IMR-90 (cell line): ENCODE data around the gene ARHGAP15. TPM values are rescaled to one million over a fixed set of nuclear protein-coding genes. Genes with fewer than 3 reads are reported as not detected.

Experiments
- ATAC-seq: fragments of 200-7000 bp; cut with Tn5 transposase; 2 replicates; pipeline ENCODE4 v1.9.1; 2020; ENCODE audit warnings: low read depth, mild to moderate bottlenecking, moderate library complexity
- BruUV-seq: library from RNA; stranded (reverse); fragments of 400-500 nt; replicated peaks from 2 replicates; lab custom pipeline; 2021; lab: Mats Ljungman, UMichigan
- CTCF ChIA-PET: fragments of 300-600 bp; formaldehyde crosslinking; extraction: SDS; loops from one replicate; lab custom pipeline; 2021; ENCODE audit warnings: antibody characterized with exemption; lab: Yijun Ruan, JAX
- POLR2A ChIA-PET: fragments of 300-600 bp; sonication (Branson Sonifier 250); formaldehyde crosslinking; loops from one replicate; lab custom pipeline; 2022; ENCODE audit warnings: antibody characterized with exemption; ENCODE audit not compliant: unreplicated experiment; lab: Charles Lee
- DNase-seq: peaks from one replicate; pipeline ENCODE4 v3.0.0; 2013
- H2AFZ ChIP-seq: replicated peaks from 2 replicates; pipeline ENCODE3; 2013; ENCODE audit warnings: low read length, mild to moderate bottlenecking; ENCODE audit not compliant: poor library complexity
- H2AK5ac ChIP-seq: 2 replicates; pipeline ENCODE4 v1.6.1; 2013; ENCODE audit warnings: low read depth, low read length, inconsistent platforms
- H2AK9ac ChIP-seq: replicated peaks from 2 replicates; pipeline ENCODE3; 2013; ENCODE audit warnings: mild to moderate bottlenecking, low read depth, low read length, moderate library complexity; ENCODE audit not compliant: poor library complexity
- H2BK120ac ChIP-seq: 2 replicates; pipeline ENCODE4 v1.6.1; 2013; ENCODE audit warnings: low read depth, low read length, inconsistent platforms
- H2BK15ac ChIP-seq: 3 replicates; pipeline ENCODE4 v1.6.1; 2013; ENCODE audit warnings: low read depth, low read length, inconsistent platforms
- H2BK20ac ChIP-seq: 2 replicates; pipeline ENCODE4 v1.6.1; 2013; ENCODE audit warnings: low read depth, mild to moderate bottlenecking, inconsistent platforms, low read length, moderate library complexity
- H2BK5ac ChIP-seq: 2 replicates; pipeline ENCODE4 v1.6.1; 2013; ENCODE audit warnings: mild to moderate bottlenecking, low read depth, low read length, inconsistent platforms; ENCODE audit not compliant: poor library complexity, severe bottlenecking
- H3K14ac ChIP-seq: replicated peaks from 2 replicates; pipeline ENCODE4 v1.6.1; 2013; ENCODE audit warnings: low read depth, low read length, inconsistent platforms
- H3K18ac ChIP-seq: 2 replicates; pipeline ENCODE4 v1.6.1; 2013; ENCODE audit warnings: low read depth, low read length, control low read depth
- H3K23ac ChIP-seq: 2 replicates; pipeline ENCODE4 v1.6.1; 2013; ENCODE audit warnings: low read depth, low read length, inconsistent platforms
- H3K27ac ChIP-seq: 2 replicates; pipeline ENCODE4 v1.5.1; 2013; ENCODE audit warnings: mild to moderate bottlenecking, control low read depth, low read length; ENCODE audit not compliant: insufficient read depth
- H3K27me3 ChIP-seq: 2 replicates; pipeline ENCODE4 v1.6.1; 2013; ENCODE audit warnings: low read length; ENCODE audit not compliant: control insufficient read depth, insufficient read depth
- H3K36me3 ChIP-seq: 2 replicates; pipeline ENCODE4 v1.6.1; 2013; ENCODE audit warnings: low read length, mixed read lengths; ENCODE audit not compliant: control insufficient read depth, insufficient read depth
- H3K4ac ChIP-seq: 2 replicates; pipeline ENCODE4 v1.6.1; 2013; ENCODE audit warnings: low read depth, low read length, inconsistent platforms
- H3K4me1 ChIP-seq: 2 replicates; pipeline ENCODE4 v1.6.1; 2013; ENCODE audit warnings: low read length, mixed read lengths; ENCODE audit not compliant: control insufficient read depth, insufficient read depth
- H3K4me2 ChIP-seq: 2 replicates; pipeline ENCODE4 v1.6.1; 2013; ENCODE audit warnings: low read depth, mild to moderate bottlenecking, control low read depth, low read length, moderate library complexity
- H3K4me3 ChIP-seq: 2 replicates; pipeline ENCODE4 v1.5.1; 2013; ENCODE audit warnings: low read depth, mild to moderate bottlenecking, control low read depth, low read length, moderate library complexity; ENCODE audit not compliant: insufficient read depth
- H3K56ac ChIP-seq: 2 replicates; pipeline ENCODE4 v1.6.1; 2013; ENCODE audit warnings: low read length, inconsistent platforms; ENCODE audit not compliant: insufficient read depth; ENCODE audit errors: extremely low read depth
- H3K79me1 ChIP-seq, 2 experiments: 2 replicates each; pipeline ENCODE4 v1.6.1; 2013; ENCODE audit warnings: low read length in 2 of 2, inconsistent platforms in 1 of 2, low read depth in 1 of 2
- H3K9ac ChIP-seq: 2 replicates; pipeline ENCODE4 v1.6.1; 2013; ENCODE audit warnings: low read depth, low read length, control low read depth
- H3K9me1 ChIP-seq: 2 replicates; pipeline ENCODE4 v1.6.1; 2013; ENCODE audit warnings: low read length, inconsistent platforms; ENCODE audit not compliant: insufficient read depth
- H3K9me3 ChIP-seq: 2 replicates; pipeline ENCODE4 v1.6.1; 2013; ENCODE audit warnings: low read length; ENCODE audit not compliant: control insufficient read depth, insufficient read depth
- H4K20me1 ChIP-seq: 2 replicates; pipeline ENCODE4 v1.6.1; 2013; ENCODE audit warnings: low read length, inconsistent platforms; ENCODE audit not compliant: insufficient read depth
- H4K5ac ChIP-seq: 2 replicates; pipeline ENCODE4 v1.6.1; 2013; ENCODE audit warnings: mild to moderate bottlenecking, low read depth, low read length, control low read depth
- H4K8ac ChIP-seq, 2 experiments: 2 replicates each; pipeline ENCODE4 v1.6.1; 2013; ENCODE audit warnings: low read depth in 2 of 2, low read length in 2 of 2, control low read depth in 1 of 2, inconsistent platforms in 1 of 2
- H4K91ac ChIP-seq: 2 replicates; pipeline ENCODE4 v1.6.1; 2013; ENCODE audit warnings: low read depth, low read length, inconsistent platforms; ENCODE audit not compliant: insufficient read depth
- CEBPB ChIP-seq: IDR thresholded peaks from 2 replicates; pipeline ENCODE4 v1.6.1; 2012; ENCODE audit warnings: low read depth, low read length, improper control_type of control experiment
- MAFK ChIP-seq: IDR thresholded peaks from 2 replicates; pipeline ENCODE4 v1.6.1; 2012; ENCODE audit warnings: low read depth, low read length, improper control_type of control experiment
- MAZ ChIP-seq: IDR thresholded peaks from 2 replicates; pipeline ENCODE4 v1.6.1; 2012; ENCODE audit warnings: low read depth, mild to moderate bottlenecking, low read length, improper control_type of control experiment, moderate library complexity, borderline replicate concordance
- MXI1 ChIP-seq: IDR thresholded peaks from 2 replicates; pipeline ENCODE4 v1.6.1; 2012; ENCODE audit warnings: low read depth, mild to moderate bottlenecking, low read length, moderate library complexity, borderline replicate concordance
- WGBS, 2 experiments: methylation state at CpG; one replicate each; pipeline versions ENCODE4 v1.1.5 to v1.1.7; 2013; ENCODE audit warnings: missing lambda C conversion rate in 2 of 2; ENCODE audit not compliant: insufficient read length in 1 of 2; ENCODE audit errors: extremely low coverage in 2 of 2; 5-methylcytosine and 5-hydroxymethylcytosine counted together
- dilution Hi-C: fragments of 300-500 bp; cut with HindIII; formaldehyde crosslinking; loops from one replicate; pipeline ENCODE4 v1.14.3; 2018; ENCODE audit warnings: low sequenced_read_pairs; ENCODE audit not compliant: unreplicated experiment
- in situ Hi-C: fragments of 300-500 bp; cut with MboI; formaldehyde crosslinking; loops from 3 replicates; pipeline ENCODE4 v1.14.3; 2019; ENCODE audit warnings: low sequenced_read_pairs, inconsistent platforms, mixed read lengths
- intact Hi-C: fragments of 100-400 bp; cut with micrococcal nuclease; formaldehyde crosslinking; loops from 2 replicates; pipeline ENCODE4 v1.10.0; 2022
- polyA plus RNA-seq, 3 experiments: library from polyadenylated mRNA; depleted of rRNA; stranded (reverse); fragments of >200 nt; gene quantifications; 2 replicates each; pipeline ENCODE4 v1.2.3, GENCODE V29; 2012; ENCODE audit warnings: low replicate concordance in 1 of 3
- total RNA-seq: library from RNA; depleted of rRNA; stranded (reverse); fragments of >200 nt; gene quantifications from 2 replicates; pipeline ENCODE4 v1.2.3, GENCODE V29; 2012
- TF ChIP-seq, protein P1 (sequence below): fragments of 150-350 bp; IDR thresholded peaks from 2 replicates; pipeline ENCODE4 v1.6.1; 2017; ENCODE audit warnings: mild to moderate bottlenecking, antibody characterized with exemption, low read length, low read depth
- TF ChIP-seq, protein P2 (sequence below): fragments of 150-350 bp; IDR thresholded peaks from 2 replicates; pipeline ENCODE4 v1.6.1; 2016; ENCODE audit warnings: low read depth, mild to moderate bottlenecking, low read length, moderate library complexity, borderline replicate concordance
- TF ChIP-seq, protein P3 (sequence below): conservative IDR thresholded peaks from 2 replicates; pipeline ENCODE4 v1.5.1; 2012; ENCODE audit warnings: mild to moderate bottlenecking, low read depth, low read length, improper control_type of control experiment

Gene ARHGAP15
- total and polyA plus RNA-seq, 2 of the 4 experiments (the other 2 are of a cell fraction), result not detected

DNA sequence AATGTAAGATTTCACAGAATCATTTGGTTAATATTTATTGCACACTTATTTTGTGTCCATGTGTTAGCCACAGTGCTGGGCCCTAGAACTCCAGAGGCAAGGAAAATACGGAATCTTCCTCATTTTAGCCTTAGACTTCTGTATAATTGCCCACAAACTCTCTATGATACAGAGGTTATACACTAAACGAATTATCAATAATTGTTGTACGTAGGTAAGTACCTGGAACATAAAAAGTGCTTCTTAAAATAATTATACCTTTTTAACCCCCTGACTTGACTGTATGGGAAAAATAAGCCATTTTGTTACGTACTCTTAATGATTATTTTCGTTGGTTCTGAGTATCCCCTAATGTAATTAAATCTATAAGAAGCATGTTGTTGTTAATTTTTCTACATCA, 119.4 kb downstream of the ARHGAP15 start:
- ATAC-seq, result no peak
- Histone ChIP-seq H3K23ac (no peak overlapping the region), H3K4me3 (no peak overlapping the region), H2BK5ac (no peak overlapping the region), H3K79me1 (no peaks in the 10 kb centered on the region), H3K14ac (no peak overlapping the region), H3K9me1 (no peaks in the 10 kb centered on the region), H3K36me3 (no peaks in the 10 kb centered on the region), H3K4me2 (no peak overlapping the region), H4K20me1 (no peaks in the 10 kb centered on the region), H2BK20ac (no peak overlapping the region), H2BK120ac (no peak overlapping the region), H3K27ac (no peak overlapping the region), H3K9me3 (no peaks in the 10 kb centered on the region), H3K9ac (no peak overlapping the region), H3K27me3 (peaks cover 4% of the 10 kb centered on the region), H4K91ac (no peak overlapping the region), H3K56ac (no peak overlapping the region), H4K8ac (no peak overlapping the region), H2AK9ac (no peak overlapping the region), H3K4me1 (no peaks in the 10 kb centered on the region), H2AK5ac (no peak overlapping the region), H3K18ac (no peak overlapping the region), H4K5ac (no peak overlapping the region), H2AFZ (no peak overlapping the region), H2BK15ac (no peak overlapping the region), H3K4ac (no peak overlapping the region)
- intact Hi-C loops (no loop called here), in situ Hi-C loops (no loop called here), dilution Hi-C loops (no loop called here)
- TF ChIP-seq, protein P1, sequence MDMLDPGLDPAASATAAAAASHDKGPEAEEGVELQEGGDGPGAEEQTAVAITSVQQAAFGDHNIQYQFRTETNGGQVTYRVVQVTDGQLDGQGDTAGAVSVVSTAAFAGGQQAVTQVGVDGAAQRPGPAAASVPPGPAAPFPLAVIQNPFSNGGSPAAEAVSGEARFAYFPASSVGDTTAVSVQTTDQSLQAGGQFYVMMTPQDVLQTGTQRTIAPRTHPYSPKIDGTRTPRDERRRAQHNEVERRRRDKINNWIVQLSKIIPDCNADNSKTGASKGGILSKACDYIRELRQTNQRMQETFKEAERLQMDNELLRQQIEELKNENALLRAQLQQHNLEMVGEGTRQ, result no peak
- no peak for TF ChIP-seq MAFK
- no peak for TF ChIP-seq CEBPB
- TF ChIP-seq, protein P2, sequence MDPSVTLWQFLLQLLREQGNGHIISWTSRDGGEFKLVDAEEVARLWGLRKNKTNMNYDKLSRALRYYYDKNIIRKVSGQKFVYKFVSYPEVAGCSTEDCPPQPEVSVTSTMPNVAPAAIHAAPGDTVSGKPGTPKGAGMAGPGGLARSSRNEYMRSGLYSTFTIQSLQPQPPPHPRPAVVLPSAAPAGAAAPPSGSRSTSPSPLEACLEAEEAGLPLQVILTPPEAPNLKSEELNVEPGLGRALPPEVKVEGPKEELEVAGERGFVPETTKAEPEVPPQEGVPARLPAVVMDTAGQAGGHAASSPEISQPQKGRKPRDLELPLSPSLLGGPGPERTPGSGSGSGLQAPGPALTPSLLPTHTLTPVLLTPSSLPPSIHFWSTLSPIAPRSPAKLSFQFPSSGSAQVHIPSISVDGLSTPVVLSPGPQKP, result no peak
- no peak for TF ChIP-seq MXI1
- TF ChIP-seq, protein P3, sequence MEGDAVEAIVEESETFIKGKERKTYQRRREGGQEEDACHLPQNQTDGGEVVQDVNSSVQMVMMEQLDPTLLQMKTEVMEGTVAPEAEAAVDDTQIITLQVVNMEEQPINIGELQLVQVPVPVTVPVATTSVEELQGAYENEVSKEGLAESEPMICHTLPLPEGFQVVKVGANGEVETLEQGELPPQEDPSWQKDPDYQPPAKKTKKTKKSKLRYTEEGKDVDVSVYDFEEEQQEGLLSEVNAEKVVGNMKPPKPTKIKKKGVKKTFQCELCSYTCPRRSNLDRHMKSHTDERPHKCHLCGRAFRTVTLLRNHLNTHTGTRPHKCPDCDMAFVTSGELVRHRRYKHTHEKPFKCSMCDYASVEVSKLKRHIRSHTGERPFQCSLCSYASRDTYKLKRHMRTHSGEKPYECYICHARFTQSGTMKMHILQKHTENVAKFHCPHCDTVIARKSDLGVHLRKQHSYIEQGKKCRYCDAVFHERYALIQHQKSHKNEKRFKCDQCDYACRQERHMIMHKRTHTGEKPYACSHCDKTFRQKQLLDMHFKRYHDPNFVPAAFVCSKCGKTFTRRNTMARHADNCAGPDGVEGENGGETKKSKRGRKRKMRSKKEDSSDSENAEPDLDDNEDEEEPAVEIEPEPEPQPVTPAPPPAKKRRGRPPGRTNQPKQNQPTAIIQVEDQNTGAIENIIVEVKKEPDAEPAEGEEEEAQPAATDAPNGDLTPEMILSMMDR, result no peak
- TF ChIP-seq MAZ, result no peak
- POLR2A ChIA-PET, result no interaction called here
- no CpG with 5 or more reads among the region's 5 CpGs for WGBS, 2 experiments
- BruUV-seq, result no TSS peak
- no peak for DNase-seq
- CTCF ChIA-PET, result no interaction called here
